HL-60 (cell line): ENCODE results near the gene MACROD2.

Experiments
- POLR2AphosphoS5 ChIP-seq: IDR thresholded peaks from 2 replicates; pipeline ENCODE4 v1.6.1; 2012; ENCODE audit warnings: low read depth
- TF ChIP-seq, protein P1 (sequence below): IDR thresholded peaks from one replicate; pipeline ENCODE4 v1.5.1; 2011; ENCODE audit warnings: low read length, control low read depth, inconsistent platforms; ENCODE audit not compliant: insufficient read depth

- TF ChIP-seq, protein P1, sequence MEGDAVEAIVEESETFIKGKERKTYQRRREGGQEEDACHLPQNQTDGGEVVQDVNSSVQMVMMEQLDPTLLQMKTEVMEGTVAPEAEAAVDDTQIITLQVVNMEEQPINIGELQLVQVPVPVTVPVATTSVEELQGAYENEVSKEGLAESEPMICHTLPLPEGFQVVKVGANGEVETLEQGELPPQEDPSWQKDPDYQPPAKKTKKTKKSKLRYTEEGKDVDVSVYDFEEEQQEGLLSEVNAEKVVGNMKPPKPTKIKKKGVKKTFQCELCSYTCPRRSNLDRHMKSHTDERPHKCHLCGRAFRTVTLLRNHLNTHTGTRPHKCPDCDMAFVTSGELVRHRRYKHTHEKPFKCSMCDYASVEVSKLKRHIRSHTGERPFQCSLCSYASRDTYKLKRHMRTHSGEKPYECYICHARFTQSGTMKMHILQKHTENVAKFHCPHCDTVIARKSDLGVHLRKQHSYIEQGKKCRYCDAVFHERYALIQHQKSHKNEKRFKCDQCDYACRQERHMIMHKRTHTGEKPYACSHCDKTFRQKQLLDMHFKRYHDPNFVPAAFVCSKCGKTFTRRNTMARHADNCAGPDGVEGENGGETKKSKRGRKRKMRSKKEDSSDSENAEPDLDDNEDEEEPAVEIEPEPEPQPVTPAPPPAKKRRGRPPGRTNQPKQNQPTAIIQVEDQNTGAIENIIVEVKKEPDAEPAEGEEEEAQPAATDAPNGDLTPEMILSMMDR: no peak
- no peak for TF ChIP-seq POLR2AphosphoS5
Measured at GRCh38 chr20:14284443-14284842, 289.1 kb downstream of the MACROD2 start.
